ENCODE measurements around the gene SLX4IP. TPM values are rescaled to one million over a fixed set of nuclear protein-coding genes. Genes with fewer than 3 reads are reported as not detected.
A peak's percentile ranks its signal among the peaks of the same experiment; 100 is the strongest.

SLX4IP gene
- total and polyA plus RNA-seq, 2 of the 13 experiments (the other 11 are each of a cell fraction or from before 2014, with no cell fraction given): 3.6 to 7.3 TPM

- TF ChIP-seq ZNF280D (CRISPR knock-in tag; IDR thresholded peaks at IDR 0.05): peak; percentile 75; the same call in 1 of the 2 replicates
- peak; percentile 59 for TF ChIP-seq SKI (IDR thresholded peaks at IDR 0.05; ENCODE audit: partially characterized antibody)
- TF ChIP-seq ATRX (CRISPR knock-in tag; IDR thresholded peaks at IDR 0.05; ENCODE audit: borderline replicate concordance): no peak
- no peak for TF ChIP-seq ZFAT (CRISPR knock-in tag; conservative IDR thresholded peaks at IDR 0.05)
- TF ChIP-seq HIC2 (CRISPR knock-in tag; IDR thresholded peaks at IDR 0.05; ENCODE audit: low read depth): no peak
- TF ChIP-seq ISX (CRISPR knock-in tag; conservative IDR thresholded peaks at IDR 0.05): no peak
- no peak for TF ChIP-seq REXO4 (CRISPR knock-in tag; IDR thresholded peaks at IDR 0.05; ENCODE audit: borderline replicate concordance)
- TF ChIP-seq ZBTB26 (CRISPR knock-in tag; IDR thresholded peaks at IDR 0.05; ENCODE audit: borderline replicate concordance): no peak
- no peak for TF ChIP-seq HNF1B (CRISPR knock-in tag; IDR thresholded peaks at IDR 0.05)
- TF ChIP-seq ZBTB20 (CRISPR knock-in tag; IDR thresholded peaks at IDR 0.05; ENCODE audit: borderline replicate concordance, low read depth): no peak
- no peak for TF ChIP-seq FOXM1 (CRISPR knock-in tag; IDR thresholded peaks at IDR 0.05)
- peak; percentile 66 for TF ChIP-seq FOSL2 (CRISPR knock-in tag; IDR thresholded peaks at IDR 0.05)
- no peak for TF ChIP-seq ZNF354B (CRISPR knock-in tag; IDR thresholded peaks at IDR 0.05)
- TF ChIP-seq ZNF576 (CRISPR knock-in tag; IDR thresholded peaks at IDR 0.05): no peak
- TF ChIP-seq ZNF737 (CRISPR knock-in tag; IDR thresholded peaks at IDR 0.05; ENCODE audit: borderline replicate concordance): no peak
- TF ChIP-seq HNRNPUL1 (IDR thresholded peaks at IDR 0.05; ENCODE audit: low read depth, low read length): no peak
- no peak for TF ChIP-seq PRMT3 (CRISPR knock-in tag; IDR thresholded peaks at IDR 0.05; ENCODE audit: borderline replicate concordance, low read depth)
- TF ChIP-seq CBFB (CRISPR knock-in tag; IDR thresholded peaks at IDR 0.05): no peak
- peak; percentile 81 for TF ChIP-seq HNF4A (CRISPR knock-in tag; IDR thresholded peaks at IDR 0.05)
- 0 out of 2 replicates have a peak, but pooled peaks have one; percentile 66 for TF ChIP-seq CBX5 (CRISPR knock-in tag; IDR thresholded peaks at IDR 0.05; ENCODE audit: borderline replicate concordance)
- no peak for TF ChIP-seq BCL3 (CRISPR knock-in tag; IDR thresholded peaks at IDR 0.05)
Observed at GRCh38 chr20:10463622-10464021, 28.5 kb downstream of the SLX4IP start (continued).
